Measurements from ENCODE around the gene WBP4.
"Not testable (repeated sequence)": the region's sequence is repeated elsewhere in the genome, so short reads cannot be mapped to it uniquely, and the experiment has no call there.

The WBP4 gene

GRCh38 chr13:41032691-41033376, 28.5 kb upstream of the WBP4 start:
- TF ChIP-seq CTCF (IDR thresholded peaks at IDR 0.05; ENCODE audit: poor library complexity, severe bottlenecking) = no peak
- no peaks in the 10 kb centered on the region for H3K9me3 ChIP-seq (ENCODE audit: severe bottlenecking)
- ATAC-seq (ENCODE audit: low read depth) = no peak

GRCh38 chr13:41034382-41034781, 26.9 kb upstream of the WBP4 start:
- DNase-seq (ENCODE audit: low spot score) (no peak), ATAC-seq (ENCODE audit: low read depth) (no peak)
- Histone ChIP-seq H3K27ac (ENCODE audit: poor library complexity, severe bottlenecking) (no peak overlapping the region), H3K9me3 (ENCODE audit: severe bottlenecking) (no peaks in the 10 kb centered on the region), H3K27me3 (ENCODE audit: insufficient read depth, poor library complexity, severe bottlenecking) (no peaks in the 10 kb centered on the region), H3K4me3 (ENCODE audit: severe bottlenecking) (no peak overlapping the region), H3K4me1 (ENCODE audit: insufficient read depth, poor library complexity, severe bottlenecking) (no peaks in the 10 kb centered on the region), H3K36me3 (ENCODE audit: low read depth) (no peaks in the 10 kb centered on the region)
- no peak for TF ChIP-seq CTCF (IDR thresholded peaks at IDR 0.05; ENCODE audit: poor library complexity, severe bottlenecking)

More at GRCh38 chr13:41032691-41033376, 28.5 kb upstream of the WBP4 start:
- no peak for DNase-seq (ENCODE audit: low spot score)
- Histone ChIP-seq H3K27ac (ENCODE audit: poor library complexity, severe bottlenecking) (no peak overlapping the region), H3K36me3 (ENCODE audit: low read depth) (no peaks in the 10 kb centered on the region), H3K4me1 (ENCODE audit: insufficient read depth, poor library complexity, severe bottlenecking) (no peaks in the 10 kb centered on the region), H3K4me3 (ENCODE audit: severe bottlenecking) (no peak overlapping the region), H3K27me3 (ENCODE audit: insufficient read depth, poor library complexity, severe bottlenecking) (no peaks in the 10 kb centered on the region)

GRCh38 chr13:41034881-41035280, 26.4 kb upstream of the WBP4 start:
- no peaks in the 10 kb centered on the region for H3K9me3 ChIP-seq (ENCODE audit: severe bottlenecking)
- no peak overlapping the region for H3K27ac ChIP-seq (ENCODE audit: poor library complexity, severe bottlenecking)
- TF ChIP-seq CTCF (IDR thresholded peaks at IDR 0.05; ENCODE audit: poor library complexity, severe bottlenecking) = no peak
- DNase-seq (ENCODE audit: low spot score) (no peak), ATAC-seq (ENCODE audit: low read depth) (no peak)
- H3K27me3 ChIP-seq (ENCODE audit: insufficient read depth, poor library complexity, severe bottlenecking) = no peaks in the 10 kb centered on the region
- H3K4me3 ChIP-seq (ENCODE audit: severe bottlenecking) = no peak overlapping the region
- no peaks in the 10 kb centered on the region for H3K36me3 ChIP-seq (ENCODE audit: low read depth)
- H3K4me1 ChIP-seq (ENCODE audit: insufficient read depth, poor library complexity, severe bottlenecking) = no peaks in the 10 kb centered on the region

GRCh38 chr13:41036557-41036956, 24.8 kb upstream of the WBP4 start:
- not testable (repeated sequence) for H3K4me1 ChIP-seq (ENCODE audit: insufficient read depth, poor library complexity, severe bottlenecking); H3K27ac ChIP-seq (ENCODE audit: poor library complexity, severe bottlenecking); H3K9me3 ChIP-seq (ENCODE audit: severe bottlenecking); H3K36me3 ChIP-seq (ENCODE audit: low read depth); H3K4me3 ChIP-seq (ENCODE audit: severe bottlenecking); H3K27me3 ChIP-seq (ENCODE audit: insufficient read depth, poor library complexity, severe bottlenecking); DNase-seq (ENCODE audit: low spot score); ATAC-seq (ENCODE audit: low read depth)

- TF ChIP-seq CTCF (IDR thresholded peaks at IDR 0.05; ENCODE audit: poor library complexity, severe bottlenecking) = no peak
- Histone ChIP-seq H3K9me3 (ENCODE audit: severe bottlenecking) (no peaks in the 10 kb centered on the region), H3K27me3 (ENCODE audit: insufficient read depth, poor library complexity, severe bottlenecking) (no peaks in the 10 kb centered on the region), H3K27ac (ENCODE audit: poor library complexity, severe bottlenecking) (no peak overlapping the region), H3K36me3 (ENCODE audit: low read depth) (no peaks in the 10 kb centered on the region), H3K4me1 (ENCODE audit: insufficient read depth, poor library complexity, severe bottlenecking) (no peaks in the 10 kb centered on the region), H3K4me3 (ENCODE audit: severe bottlenecking) (no peak overlapping the region)
- DNase-seq (ENCODE audit: low spot score) (no peak), ATAC-seq (ENCODE audit: low read depth) (no peak)
Measured at GRCh38 chr13:41039746-41040145, 21.6 kb upstream of the WBP4 start.

Measured in RWPE2 (cell line).